GM18517 (cell line): ENCODE measurements around the gene TMEM63B.
"Not testable (repeated sequence)": the region's sequence is repeated elsewhere in the genome, so short reads cannot be mapped to it uniquely, and the experiment has no call there.

Source experiments
- ATAC-seq: cut with Tn5 transposase; IDR thresholded peaks from one replicate; pipeline ENCODE4 v1.9.1; 2021; ENCODE audit warnings: mild to moderate bottlenecking, moderate library complexity; ENCODE audit not compliant: unreplicated experiment

TMEM63B gene

GRCh38 chr6:44094403-44095242 is 32.7 kb upstream of the TMEM63B start:
- no peak for ATAC-seq

- not testable (repeated sequence) for ATAC-seq
Measured at GRCh38 chr6:44095243-44095623, 32.1 kb upstream of the TMEM63B start.

- ATAC-seq, result no peak
Measured at GRCh38 chr6:44096612-44097011, 30.7 kb upstream of the TMEM63B start.

DNA sequence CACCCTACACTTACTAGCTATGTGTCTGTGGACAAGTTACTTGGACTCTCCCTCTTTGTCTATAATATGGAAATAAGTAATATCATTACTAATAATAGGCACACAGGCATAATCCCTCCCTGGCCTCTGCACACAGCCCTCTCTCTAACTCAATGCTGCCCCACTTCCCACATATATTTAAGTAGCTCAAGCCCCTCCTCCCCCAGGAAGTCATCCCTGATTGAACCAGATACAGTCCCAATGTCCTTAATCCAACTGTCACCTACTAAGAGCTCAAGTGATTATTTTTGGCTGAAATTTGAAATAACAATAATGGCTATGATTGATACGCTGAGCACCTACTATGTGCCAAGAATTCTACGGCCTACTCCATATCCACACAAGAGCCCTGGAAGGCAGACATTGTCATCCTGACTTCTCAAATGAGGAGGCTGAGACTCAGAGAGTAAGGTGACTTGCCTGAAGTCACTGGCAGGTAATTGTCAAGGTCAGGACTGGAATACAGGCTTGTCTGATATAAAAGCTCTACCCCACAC is 29.5 kb upstream of the TMEM63B start:
- no peak for ATAC-seq

GRCh38 chr6:44099192-44099591 is 28.2 kb upstream of the TMEM63B start:
- ATAC-seq, result no peak

GRCh38 chr6:44100088-44100550 is 27.2 kb upstream of the TMEM63B start:
- no peak for ATAC-seq

DNA sequence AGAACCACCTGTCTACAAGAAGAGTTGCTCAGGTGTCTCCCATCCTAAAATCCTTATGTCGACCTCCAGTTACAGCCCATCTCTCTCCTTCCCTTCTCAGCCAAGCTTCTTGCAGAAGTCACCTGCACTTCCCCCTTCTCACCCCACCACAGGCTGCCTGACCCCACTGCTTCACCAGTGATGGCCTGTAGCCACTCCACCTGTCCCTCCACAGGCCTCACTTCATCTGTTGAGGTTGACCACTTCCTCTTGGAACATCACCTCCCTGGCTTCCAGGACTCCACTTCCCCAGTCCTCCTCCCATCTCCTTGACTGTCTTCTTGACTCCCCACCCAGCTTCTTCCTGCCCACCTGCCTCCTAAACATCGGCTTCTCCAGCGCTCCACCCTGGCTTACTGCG is 25.5 kb upstream of the TMEM63B start:
- no peak for ATAC-seq

- ATAC-seq, result no peak
Measured at GRCh38 chr6:44102527-44102926, 24.8 kb upstream of the TMEM63B start.

DNA sequence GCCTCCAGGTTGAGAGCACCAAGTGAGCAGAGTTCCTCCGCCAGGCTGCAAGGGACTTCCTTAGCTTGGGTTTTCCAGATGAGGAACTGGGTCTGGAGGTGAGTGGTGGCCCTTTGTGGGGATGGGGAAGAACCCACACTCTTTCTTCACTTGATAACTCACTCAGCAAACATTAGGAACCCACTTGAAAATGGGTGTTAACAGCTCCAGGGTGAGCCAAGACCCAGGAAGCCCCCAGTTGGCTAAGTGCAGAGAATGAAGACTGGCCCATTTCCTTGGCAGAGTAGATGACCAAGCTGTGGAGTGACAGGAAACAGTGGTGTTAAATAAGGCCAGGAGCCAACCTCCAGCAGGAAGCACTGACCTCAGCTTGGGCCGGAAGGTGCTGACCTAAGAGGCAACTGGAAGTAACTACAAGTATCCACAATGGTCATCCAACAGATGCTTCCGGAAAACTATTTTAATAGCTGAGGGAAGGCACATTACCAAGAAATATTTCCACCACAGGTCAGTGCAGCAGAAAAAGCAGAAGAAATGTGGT is 22.8 kb upstream of the TMEM63B start:
- ATAC-seq, result no peak

GRCh38 chr6:44105146-44105545 is 22.2 kb upstream of the TMEM63B start:
- ATAC-seq, result no peak

GRCh38 chr6:44105993-44106740 is 21.2 kb upstream of the TMEM63B start:
- no peak for ATAC-seq

GRCh38 chr6:44107017-44107416 is 20.3 kb upstream of the TMEM63B start:
- no peak for ATAC-seq

- ATAC-seq, result no peak
Measured at GRCh38 chr6:44108471-44108870, 18.9 kb upstream of the TMEM63B start.

GRCh38 chr6:44109212-44109611 is 18.1 kb upstream of the TMEM63B start:
- no peak for ATAC-seq

DNA sequence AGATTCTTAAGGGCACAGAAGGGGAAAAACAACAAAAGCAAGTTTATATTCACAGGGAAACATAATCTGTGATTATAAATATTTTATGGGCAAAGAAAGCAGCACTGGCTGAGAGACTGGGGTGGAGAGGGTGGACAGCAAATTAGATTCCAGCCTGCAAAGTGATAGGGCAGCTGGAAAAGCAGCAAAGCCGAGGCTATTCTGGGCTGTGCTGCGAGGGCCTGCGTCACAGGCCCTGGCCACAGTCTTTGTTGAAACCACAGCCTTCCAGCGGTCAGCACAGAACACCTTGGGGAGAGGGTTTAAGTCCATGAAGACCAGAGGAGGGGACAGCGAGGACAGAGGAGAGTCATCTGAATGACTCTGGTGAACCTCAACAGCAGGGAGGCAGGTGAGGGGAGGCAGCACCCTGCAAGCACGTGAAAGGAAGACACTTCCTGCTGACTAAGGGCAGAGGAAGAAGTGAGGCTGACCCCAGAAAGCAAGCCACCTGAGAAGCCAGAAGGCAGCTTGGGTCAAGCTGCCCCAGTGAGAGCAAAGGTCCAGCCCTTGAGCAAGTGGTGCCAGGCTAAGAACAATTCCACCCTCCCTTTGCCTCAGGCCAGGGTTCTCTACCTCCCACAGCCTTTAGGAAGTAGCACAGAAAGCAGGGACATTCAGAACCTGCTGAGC is 17.2 kb upstream of the TMEM63B start:
- ATAC-seq, result no peak

GRCh38 chr6:44110966-44111365 is 16.4 kb upstream of the TMEM63B start:
- no peak for ATAC-seq

DNA sequence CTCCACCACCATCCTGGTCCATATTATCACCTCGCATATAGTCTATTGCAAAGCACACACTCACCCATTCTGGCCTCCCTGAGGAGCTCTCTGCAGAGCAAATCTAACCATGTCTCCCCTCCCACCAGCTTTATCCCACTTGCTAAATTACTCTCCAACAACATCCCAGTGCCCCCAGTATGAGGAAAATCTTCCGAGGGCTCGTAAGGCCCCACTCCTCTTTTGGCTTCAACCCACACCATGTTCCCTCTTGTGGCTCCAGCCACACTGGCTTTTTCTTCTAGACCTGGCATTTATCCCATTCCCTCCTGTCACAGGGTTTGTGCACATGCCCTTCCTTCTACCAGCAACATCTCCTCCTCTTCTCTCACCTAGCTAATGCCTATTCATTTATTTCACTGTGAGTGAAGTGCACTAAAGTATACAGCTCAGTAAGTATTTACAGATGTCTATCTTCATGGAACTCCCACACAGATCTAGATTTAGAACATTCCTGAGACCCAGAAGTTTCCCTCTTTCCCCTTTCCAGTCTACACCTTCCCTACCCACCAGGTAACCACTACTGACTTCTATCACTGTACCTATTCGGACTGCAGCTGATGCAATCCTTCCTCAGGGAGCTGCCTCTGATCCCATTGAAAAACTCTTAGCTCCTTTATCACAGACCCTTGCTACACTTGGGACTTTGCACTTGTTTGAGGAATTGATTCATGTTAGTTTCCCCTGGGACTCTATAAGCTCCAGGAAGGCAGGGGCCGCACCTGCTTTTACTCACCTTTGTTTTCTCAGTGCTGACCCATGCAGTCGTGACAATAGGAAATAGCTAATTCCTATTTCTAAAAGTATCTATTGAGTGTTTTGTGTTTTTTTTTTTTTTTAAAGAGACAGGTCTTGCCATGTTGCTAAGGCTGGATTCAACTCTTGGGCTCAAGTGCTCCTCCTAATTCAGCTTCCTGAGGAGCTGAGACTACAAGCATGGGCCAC is 15.6 kb upstream of the TMEM63B start:
- ATAC-seq, result no peak

DNA sequence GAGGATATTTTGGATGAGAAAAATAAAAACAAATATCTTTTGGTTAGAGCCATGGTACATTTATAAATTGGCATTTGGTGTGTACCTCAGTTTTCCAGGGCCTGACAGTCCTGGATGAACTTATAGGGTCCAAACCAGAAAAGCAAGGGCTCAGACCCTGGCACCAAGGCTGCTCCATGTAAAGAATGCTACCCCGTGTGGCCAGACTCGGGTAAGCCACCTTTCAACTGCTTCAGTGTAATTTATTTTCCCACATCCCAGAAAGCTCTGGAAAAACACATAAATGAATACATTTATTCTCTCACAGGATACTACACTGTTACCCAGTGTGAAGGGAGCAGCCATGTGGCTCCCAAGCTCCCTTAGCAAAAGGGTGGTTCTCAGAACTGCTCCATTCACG is 13.9 kb upstream of the TMEM63B start:
- no peak for ATAC-seq

- ATAC-seq, result no peak
Measured at GRCh38 chr6:44115866-44116265, 11.5 kb upstream of the TMEM63B start.
